ENCODE results near the gene LIN28A.

DNA sequence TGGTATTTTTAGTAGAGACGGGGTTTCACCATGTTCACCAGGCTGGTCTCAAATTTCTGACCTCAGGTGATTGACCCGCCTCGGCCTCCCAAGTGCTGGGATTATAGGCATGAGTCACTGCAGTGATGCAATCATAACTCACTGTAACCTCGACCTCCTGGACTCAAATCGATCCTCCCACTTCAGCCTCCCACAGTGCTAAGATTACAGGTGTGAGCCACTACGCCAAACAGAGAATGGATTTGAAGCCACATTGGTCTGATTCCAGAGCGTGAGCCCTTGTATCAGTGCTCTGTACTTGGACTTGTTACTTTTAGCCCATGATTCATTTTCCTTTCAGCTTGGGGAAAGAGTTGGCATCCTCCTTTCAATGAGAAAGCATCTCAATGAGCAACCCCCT is 23.2 kb upstream of the LIN28A start:
- TF ChIP-seq, protein P1, sequence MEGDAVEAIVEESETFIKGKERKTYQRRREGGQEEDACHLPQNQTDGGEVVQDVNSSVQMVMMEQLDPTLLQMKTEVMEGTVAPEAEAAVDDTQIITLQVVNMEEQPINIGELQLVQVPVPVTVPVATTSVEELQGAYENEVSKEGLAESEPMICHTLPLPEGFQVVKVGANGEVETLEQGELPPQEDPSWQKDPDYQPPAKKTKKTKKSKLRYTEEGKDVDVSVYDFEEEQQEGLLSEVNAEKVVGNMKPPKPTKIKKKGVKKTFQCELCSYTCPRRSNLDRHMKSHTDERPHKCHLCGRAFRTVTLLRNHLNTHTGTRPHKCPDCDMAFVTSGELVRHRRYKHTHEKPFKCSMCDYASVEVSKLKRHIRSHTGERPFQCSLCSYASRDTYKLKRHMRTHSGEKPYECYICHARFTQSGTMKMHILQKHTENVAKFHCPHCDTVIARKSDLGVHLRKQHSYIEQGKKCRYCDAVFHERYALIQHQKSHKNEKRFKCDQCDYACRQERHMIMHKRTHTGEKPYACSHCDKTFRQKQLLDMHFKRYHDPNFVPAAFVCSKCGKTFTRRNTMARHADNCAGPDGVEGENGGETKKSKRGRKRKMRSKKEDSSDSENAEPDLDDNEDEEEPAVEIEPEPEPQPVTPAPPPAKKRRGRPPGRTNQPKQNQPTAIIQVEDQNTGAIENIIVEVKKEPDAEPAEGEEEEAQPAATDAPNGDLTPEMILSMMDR (IDR thresholded peaks at IDR 0.05): no peak
- TF ChIP-seq POLR2A (IDR thresholded peaks at IDR 0.05): no peak

All from adrenal gland (tissue), 5 donors.